IPS DF 4.7 (cell line): ENCODE measurements around the gene TRERF1.

Experiments
- DNase-seq: peaks from one replicate; pipeline ENCODE4 v3.0.0-alpha.2; 2013; ENCODE audit warnings: low spot score; ENCODE audit errors: extremely low read depth

The TRERF1 gene

GRCh38 chr6:42426191-42426590 lies 25.5 kb downstream of the TRERF1 start:
- no peak for DNase-seq

DNA sequence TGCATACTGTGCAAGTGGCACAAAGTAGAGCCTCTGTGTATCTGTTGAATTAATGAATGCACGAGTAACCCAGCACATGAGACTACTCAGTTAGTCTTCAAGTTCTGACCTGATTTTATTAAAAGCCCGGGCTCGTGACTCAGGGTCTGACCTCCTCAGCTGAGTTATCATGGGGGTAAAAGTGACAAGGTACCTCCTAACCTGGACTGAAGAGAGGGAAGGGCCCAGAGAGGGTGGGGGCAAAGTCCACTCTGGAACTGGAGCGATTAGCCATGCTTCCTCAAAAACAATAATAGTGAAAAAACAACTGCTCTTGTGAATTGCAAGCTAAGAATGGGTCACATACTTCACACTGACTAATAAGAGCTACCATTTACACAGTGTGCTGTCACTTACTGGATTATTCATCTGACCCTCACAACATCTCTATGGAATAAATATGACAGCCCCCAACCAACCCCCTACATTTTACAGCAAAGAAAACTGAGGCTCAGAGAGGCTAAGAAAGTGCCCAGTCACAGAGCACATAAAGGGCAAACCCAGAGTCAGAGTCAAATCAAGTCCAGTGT lies 26.7 kb downstream of the TRERF1 start:
- no peak for DNase-seq

DNA sequence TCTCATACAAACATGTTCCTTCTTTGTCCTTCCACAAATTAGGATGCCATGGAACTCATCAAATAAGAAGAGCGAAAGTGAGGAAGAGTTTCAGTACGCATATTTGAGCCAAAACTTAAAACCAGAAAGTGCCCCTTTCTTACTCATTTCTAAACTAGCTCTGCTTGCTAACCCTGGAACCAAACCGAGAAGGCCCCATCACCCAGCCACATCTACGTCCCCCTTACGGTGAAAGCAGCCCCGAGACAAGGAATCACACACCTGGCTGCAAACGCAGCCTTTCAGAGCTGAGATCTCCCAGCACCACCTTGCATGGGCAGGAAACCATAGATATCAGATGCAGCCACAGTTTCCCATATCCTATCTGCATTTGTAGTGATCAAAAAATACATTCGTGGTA lies 28.5 kb downstream of the TRERF1 start:
- no peak for DNase-seq

- DNase-seq: no peak
Measured at GRCh38 chr6:42420741-42421140, 31.0 kb downstream of the TRERF1 start.

DNA sequence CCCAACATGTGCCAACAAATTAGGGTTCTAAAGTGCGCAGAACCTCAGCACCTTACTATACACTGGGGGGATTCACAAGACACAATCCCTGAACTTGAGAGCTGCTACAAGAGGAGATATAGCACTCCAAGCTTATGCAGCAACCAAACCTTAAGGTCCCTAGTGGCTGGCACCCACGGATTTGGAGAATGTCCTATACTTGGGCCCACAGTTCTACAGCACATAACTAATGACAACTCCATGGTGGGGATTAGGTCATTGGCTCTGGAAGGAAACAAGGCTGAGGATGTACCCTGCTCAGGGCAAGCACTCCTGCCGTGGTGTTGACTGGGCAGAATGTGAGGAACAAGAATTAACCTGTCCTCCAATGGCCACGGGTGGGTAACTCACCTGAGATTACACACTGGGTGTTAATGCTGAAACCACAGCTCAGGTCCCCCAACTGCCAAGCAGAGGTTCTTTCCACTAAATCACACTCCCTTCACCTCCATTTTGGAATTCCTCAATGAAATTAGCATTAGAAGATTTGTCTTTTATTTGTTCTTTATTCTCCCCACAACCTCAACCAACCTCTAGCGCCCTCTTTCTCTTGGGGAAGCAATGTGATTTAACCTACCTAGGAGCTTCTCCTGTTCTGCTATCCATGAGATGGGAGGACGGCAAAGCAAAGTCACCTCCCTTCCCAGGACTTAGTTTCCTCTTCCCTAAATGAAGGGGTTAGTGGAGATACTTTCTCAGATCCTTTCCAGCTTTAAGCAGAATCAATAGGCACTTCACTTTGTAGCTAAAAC lies 32.0 kb downstream of the TRERF1 start:
- no peak for DNase-seq

DNA sequence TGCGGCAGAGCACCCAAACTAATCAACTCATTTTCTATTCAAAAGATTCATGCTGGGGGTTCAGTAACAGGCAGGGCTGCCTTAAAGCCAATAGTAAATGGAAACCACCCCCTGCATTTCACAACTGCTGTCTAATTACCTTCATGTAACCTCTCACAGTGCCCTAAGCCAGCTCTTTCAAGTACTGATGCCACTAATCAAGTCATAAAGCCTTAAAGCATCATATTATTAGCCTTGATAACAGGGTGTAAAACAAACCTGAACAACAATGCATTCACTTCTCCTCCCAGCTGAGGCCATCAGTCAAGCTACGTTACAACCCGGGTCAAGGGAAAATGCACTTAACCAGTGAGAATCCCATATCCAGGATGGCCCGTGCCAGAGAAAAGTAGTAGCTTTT lies 33.0 kb downstream of the TRERF1 start:
- DNase-seq: no peak

- no peak for DNase-seq
Measured at GRCh38 chr6:42417641-42418112, 34.0 kb downstream of the TRERF1 start.

- no peak for DNase-seq
Measured at GRCh38 chr6:42411406-42411805, 40.3 kb downstream of the TRERF1 start.

GRCh38 chr6:42410861-42411260 lies 40.9 kb downstream of the TRERF1 start:
- no peak for DNase-seq

- no peak for DNase-seq
Measured at GRCh38 chr6:42409581-42409980, 42.1 kb downstream of the TRERF1 start.

DNA sequence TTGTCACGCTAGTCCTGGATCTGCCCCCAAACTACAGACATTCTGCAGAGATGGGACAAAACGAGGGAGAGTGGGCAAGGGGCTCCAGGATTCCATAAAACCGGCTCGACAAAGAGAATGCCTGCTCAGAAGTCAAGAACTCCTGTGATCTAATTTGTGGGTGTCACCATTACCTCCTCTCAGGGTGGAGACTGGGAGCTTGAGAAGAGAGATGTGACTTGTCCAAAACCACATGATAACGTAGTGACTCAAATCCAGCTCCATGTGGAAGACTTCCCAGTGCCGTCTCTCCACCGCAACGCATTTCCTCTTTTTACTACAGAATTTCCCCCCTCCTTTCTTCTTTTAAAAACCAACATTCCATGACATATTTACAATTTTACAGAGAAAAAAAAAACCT lies 44.3 kb downstream of the TRERF1 start:
- DNase-seq: no peak

- no peak for DNase-seq
Measured at GRCh38 chr6:42406306-42407280, 45.1 kb downstream of the TRERF1 start.

DNA sequence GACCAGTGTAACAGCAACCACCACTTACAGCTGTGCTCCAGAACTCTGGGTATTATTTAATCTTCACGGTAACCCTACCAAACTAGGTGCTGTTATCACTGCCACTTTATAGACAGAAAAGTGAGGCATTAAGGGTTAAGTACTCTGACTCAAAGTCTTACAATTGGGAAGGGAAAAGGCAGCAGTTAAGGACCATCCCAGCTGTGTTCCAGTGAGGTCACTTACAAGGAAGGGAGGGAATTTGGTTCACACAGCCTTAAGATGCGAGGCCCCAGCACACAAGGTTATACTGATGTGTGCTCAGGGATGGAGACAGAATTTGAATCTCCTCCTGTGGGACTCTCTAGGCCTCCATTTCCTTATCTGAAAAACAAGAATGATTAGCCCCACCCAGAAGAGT lies 46.7 kb downstream of the TRERF1 start:
- no peak for DNase-seq

DNA sequence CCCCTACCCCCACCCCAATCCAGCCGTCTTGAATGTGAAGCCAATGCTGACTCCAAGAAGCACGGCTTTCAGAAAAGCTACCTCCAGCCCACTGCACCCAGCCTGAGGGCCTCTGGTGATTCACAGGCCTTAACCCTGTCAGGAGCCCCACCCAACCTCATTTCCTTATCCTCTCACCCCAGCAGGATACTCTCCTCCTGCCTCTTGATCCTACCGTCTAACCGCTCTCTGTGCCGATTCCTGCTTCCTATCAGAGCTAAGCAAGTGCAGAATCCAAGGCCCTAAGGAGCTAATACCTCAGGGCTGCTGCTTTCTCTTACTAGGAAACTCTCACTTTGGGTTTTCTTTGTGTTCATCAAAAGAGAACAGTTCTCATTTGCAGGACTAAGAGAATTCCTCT lies 47.2 kb downstream of the TRERF1 start:
- DNase-seq: no peak

DNA sequence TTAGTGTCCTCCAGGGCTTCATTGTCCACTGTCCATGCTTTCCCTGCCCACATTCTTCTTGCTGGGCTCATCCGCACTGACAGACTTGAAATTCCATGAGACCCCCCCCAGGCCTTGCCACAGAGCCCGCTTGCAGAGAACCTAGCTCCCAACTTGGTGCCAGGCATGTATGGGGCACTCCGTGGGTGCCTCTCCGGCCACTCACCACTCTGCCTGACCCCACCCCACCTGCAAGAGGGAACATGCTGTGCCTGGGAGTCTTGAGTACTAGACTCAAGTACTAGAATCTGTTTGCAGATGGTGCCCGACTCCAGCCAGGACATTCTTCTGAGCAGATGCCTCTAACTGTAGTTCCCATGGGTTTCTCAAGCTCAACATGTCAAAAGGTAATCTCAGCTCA lies 47.9 kb downstream of the TRERF1 start:
- no peak for DNase-seq

- no peak for DNase-seq
Measured at GRCh38 chr6:42403421-42403820, 48.3 kb downstream of the TRERF1 start.

DNA sequence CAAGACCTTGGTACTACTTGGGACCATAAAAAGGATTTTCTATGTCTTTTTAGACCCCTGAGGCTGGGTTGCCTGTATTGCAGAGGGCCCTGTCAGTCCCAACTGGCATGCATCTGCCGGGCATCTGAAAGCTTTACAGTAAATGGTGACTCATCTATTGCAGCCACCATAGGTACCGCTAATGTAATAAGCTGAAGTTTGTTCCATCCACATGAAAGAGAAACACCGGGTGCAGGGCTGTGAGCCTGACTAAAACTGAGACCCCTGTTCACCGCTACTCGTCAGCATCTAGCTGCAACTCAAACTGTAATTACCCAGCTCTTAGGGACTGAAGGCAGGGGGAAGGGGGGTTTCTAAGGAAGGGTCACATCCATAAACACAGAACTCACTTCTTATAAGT lies 49.5 kb downstream of the TRERF1 start:
- no peak for DNase-seq

DNA sequence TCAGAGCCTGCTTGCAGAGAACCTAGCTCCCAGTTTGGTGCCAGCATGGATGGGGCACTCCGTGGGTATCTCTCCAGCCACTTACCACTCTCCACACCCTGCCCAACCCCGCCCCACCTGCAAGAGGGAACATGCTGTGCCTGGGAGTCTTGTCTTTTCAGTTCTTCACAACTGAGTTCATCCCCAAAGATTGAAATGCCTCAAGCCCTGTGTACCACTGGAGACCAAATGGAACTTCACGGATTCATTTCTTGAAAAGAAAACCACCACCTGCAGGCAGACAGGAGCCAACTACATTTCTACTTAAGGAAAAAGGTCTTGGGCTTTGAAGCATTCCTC lies 50.1 kb downstream of the TRERF1 start:
- DNase-seq: no peak

DNA sequence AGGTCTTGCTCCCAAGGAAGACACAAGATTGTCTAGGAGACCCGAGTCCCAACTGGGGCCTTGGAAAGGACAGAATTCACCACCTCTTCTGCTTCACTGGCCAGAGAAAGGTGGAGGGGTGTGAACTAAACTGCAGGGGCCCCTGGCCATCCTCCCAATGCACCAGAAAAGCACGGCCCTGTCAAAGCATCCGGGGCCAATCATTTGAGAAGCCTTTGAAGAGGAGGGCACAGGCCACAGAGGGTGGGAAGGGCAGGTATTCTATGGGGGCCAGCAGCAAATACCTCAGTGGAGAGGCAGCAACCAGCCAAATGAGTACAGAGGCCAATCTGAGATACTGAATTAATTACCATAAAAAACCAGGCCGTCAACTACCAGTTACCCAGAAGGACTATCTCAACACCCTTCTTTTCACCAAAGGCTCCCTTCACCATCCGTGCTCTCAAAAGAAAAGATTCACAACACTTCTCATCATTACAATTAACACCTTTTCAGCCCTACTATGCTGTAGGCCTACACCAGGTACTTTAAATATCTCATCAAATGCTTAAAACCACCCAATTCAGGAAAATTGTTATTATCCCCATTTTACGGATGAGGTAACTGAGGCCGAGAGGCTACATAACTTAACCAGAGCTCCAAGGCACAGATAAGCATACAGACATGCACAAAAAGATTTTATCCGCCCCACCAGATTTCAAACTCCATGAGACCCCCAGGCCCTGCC lies 50.7 kb downstream of the TRERF1 start:
- DNase-seq: no peak

DNA sequence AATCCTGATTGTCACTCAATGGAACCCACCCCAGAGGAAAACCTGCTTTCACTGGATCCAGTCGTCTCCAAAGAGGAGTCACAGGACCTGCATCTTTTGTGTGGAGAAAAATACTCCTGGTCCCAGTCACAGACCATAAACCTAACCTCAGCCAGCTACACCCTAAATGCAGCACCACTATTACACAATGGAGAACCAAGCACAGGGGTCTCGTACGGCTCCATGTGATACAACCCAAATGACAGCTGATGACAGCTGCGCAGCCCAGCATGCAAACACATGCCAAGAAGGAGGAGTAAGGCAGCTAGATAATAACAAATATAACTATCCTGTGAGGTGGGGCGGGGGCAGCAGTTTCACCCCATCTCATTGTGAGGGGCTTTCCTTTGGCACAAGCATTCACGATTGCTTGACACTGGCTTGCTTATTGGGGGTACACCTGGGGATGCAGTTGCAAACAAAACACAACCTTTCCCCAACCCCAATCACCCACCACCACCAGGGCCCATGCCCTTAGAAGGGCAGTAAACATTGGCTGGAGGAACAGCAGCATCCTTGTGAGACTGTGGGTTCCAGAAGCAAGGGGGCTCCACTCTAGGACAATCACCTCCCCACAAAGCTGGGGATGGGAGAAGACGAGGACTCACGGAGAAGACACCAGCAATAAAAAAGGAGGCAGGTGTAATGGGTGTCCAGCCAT lies 51.5 kb downstream of the TRERF1 start:
- no peak for DNase-seq

- no peak for DNase-seq
Measured at GRCh38 chr6:42396720-42397119, 55.0 kb downstream of the TRERF1 start.
